NCI-H128 (cell line): ENCODE data around the gene OXSR1.

Experiments used
- DNase-seq: peaks from one replicate; lab custom pipeline; 2025; ENCODE audit not compliant: unreplicated experiment; lab: John Stamatoyannopoulos, UW

Gene OXSR1

GRCh38 chr3:38164952-38165721 lies at the start of gene OXSR1:
Gene OXSR1 (plus strand): TSS chr3:38165537. CDS start chr3:38165877, 340 bp downstream.
- peak; percentile 90 for DNase-seq

DNA sequence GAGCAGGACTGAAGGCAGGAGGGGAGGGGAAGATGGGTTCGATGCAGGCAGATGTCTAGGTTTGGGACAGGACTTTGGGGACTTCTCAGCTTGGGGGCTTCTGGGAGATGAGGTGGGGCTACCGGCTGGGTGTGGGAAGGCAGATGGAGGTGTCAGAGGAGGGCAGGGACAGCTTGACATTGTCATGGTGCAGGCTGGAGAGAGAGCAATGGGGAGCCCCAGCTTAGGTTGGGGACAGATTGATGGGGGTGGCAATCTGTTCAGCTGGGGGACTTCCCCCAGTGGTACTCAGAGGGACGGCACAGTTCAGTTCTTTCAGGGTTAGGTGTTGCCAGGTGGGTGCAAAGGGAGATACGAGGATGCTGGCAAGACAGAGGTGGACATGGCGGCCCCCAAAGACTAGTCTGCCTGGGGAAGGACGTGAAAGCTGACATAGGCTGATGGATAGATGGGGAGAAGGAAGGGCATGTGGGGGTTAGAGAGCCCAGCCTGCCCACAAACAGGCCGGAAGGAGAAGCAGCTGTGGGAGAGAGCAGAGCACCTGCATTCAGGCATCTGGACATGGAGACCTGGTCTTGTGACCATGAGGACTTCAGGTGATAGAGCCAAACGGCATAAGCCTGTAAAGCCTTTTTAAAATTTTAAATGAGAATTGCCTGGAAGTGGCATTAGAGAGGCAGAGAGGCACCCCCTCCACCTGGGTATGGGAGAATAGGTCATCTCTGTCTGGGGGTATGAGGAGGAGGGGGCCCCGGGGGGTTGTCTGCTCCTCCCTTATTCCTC lies 49.5 kb upstream of the OXSR1 start:
- no peak for DNase-seq

GRCh38 chr3:38116471-38117162 lies 48.7 kb upstream of the OXSR1 start:
- DNase-seq = no peak

- DNase-seq = no peak
Observed at GRCh38 chr3:38117163-38117716, 48.1 kb upstream of the OXSR1 start.

- DNase-seq = no peak
Observed at GRCh38 chr3:38117748-38118420, 47.5 kb upstream of the OXSR1 start.

GRCh38 chr3:38118421-38119247 lies 46.7 kb upstream of the OXSR1 start:
- DNase-seq = no peak

- no peak for DNase-seq
Observed at GRCh38 chr3:38119248-38119544, 46.1 kb upstream of the OXSR1 start.

DNA sequence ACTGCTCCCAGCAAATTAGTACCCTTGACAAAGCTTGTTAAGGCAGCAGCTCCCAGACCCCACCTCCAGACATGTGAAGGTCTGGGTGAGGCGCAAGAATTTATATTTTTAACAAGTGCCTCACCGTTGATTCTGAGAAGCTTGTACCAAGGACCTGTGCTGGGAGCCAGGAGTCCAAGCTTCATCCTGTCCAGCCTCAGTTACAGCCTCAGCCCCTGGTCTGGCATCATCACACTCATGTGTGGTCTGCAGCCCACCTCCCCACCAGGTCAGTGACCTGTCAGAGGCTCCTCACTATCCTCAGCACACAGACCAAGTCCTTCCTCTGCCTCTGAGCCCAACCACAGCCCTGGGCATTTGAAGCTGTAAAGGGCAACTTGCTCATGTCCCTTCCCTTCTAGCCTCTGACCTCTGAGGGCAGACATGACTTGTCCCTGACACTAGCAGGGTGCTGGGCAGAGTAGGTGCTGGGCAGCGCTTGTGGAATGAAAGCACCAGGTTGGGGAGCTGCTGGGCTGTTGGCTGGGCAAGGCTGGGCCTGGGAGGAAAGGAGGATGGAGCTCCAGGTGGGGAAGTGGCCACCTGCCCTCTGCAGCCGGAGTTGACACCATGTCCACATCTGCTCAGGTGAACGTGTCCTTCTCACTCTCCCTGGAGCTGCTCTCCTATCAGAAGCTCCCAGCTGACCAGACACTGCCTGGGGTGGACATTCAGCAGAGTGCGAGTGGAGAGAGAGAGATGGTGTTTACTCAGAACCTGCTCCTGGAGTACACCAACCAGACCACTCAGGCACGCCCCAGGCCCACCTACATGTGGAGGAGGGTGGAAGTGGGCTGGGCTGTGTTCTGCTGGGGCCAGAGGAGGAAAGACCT lies 45.3 kb upstream of the OXSR1 start:
- DNase-seq = no peak

DNA sequence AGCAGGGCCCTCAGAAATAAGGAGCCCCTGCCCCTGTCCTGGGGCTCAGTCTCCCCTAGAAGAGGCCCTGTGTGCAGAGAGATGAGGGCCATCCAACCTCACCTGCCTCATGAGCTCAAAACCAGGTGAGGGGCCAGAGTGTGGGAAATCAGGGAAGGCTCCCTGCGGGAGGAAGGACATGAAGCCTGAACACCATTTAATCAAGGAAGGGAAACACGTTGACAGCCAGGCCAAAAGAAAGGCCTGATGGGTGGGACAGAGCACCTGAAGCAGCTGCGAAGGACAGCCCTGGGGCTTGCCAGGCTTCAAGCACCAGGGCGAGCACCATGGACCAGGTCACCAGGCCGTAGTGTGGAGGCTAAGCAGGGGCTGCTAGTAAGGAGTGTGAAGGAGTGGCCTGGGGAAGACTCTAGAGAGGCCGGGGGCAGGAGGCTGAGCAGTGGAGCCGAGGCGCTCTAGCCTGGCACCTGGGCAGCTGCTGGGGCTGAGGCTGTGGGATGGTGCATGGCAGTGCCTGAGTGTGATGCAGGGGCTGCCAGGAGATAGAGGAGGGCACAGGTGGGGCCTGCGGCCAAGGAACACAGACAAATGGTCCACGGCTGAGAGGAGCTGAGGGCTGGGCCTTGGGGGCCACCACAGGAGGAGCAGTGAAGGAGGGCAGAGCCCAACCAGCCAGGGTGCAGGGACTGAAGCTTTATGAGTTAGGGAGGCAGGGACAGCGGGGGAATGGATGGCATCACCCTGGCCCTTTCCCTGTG lies 44.5 kb upstream of the OXSR1 start:
- no peak for DNase-seq

- DNase-seq = no peak
Observed at GRCh38 chr3:38121451-38121831, 43.9 kb upstream of the OXSR1 start.

DNA sequence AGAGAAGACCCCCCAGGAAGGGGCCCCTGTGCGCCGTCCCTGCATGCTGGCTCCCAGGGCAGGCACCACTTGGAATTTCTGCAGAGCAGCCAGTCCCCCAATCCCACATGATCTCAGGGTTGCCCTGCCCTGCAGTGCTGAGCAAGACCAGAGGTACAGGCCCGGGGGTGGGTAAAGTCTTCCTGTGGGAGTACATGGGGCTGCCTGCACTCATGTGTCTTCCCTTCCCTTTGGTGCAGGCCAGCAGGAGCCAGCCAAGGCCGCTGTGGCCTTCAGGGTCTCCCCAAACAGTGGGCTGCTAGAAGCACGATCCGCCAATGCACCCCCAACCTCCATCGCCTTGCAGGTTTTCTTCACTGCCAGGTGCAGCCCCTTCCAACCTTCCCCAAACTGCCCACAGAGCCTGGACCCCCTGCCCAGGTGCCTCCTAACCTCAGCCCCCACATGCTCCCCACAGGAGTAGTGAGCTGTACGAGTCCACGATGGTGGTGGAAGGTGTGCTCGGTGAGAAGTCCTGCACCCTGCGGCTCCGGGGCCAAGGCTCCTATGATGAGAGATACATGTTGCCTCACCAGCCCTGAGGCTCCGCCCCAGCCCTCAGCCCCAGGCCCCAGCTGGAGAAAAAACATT lies 43.4 kb upstream of the OXSR1 start:
- DNase-seq = no peak

DNA sequence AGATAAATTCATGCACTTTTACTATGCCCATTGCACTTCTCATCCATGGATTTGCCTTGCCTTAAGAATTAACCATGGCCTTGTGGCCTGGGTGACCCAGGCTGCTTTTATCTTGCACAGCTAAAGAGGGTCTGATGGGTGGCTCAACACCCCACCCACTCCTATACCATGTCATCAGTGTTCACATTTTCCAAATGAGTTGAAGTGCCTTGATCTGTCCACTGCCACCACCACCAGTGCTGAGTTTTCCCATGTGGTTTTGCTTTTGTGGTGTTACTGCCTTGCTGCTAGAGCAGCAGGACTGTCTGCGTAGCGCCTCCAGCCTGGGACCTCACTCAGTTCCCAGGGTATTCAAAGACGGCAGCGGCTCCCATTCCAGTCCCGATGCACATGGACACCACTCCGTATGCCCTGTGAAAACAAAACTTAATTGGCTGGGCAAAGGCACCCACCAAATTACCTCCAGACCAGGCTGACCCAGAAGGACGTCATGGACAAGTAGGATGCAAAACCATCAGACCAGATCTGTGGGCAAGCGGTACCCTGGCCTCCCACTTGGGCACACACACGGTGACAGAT lies 42.5 kb upstream of the OXSR1 start:
- no peak for DNase-seq

DNA sequence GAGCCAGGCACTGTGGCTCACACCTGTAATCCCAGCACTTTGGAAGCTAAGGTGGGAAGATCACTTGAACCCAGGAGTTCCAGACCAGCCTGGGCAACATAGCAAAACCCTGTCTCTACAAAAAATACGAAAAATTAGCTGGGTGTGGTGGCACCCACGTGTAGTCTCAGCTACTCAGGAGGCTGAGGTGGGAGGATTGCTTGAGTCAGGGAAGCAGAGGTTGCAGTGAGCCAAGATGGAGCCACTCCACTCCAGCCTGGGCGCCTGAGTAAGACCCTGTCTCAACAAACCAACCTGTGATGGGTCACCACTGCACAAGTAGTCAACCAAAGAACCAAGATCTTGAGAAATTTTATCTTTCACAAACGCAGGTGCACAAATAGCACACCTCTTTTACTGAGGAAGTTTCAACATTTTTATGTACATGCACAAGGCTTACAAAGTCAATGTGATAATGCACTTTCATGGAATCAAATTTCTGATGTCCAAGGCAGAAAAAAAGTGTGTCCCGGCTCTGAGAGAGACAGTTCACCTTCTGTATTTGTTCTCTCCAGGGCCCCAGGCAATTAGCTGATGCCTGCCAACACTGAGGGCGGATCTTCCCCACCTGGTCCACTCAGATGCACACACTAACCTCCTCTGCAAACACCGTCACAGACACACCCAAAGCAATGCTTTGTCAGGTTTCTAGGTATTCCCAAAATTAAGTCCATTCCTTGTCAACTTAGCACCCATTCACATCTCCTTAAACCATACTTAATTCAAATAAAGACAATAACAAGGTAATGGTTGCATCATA lies 40.8 kb upstream of the OXSR1 start:
- DNase-seq = no peak

- no peak for DNase-seq
Observed at GRCh38 chr3:38125305-38126120, 39.8 kb upstream of the OXSR1 start.

DNA sequence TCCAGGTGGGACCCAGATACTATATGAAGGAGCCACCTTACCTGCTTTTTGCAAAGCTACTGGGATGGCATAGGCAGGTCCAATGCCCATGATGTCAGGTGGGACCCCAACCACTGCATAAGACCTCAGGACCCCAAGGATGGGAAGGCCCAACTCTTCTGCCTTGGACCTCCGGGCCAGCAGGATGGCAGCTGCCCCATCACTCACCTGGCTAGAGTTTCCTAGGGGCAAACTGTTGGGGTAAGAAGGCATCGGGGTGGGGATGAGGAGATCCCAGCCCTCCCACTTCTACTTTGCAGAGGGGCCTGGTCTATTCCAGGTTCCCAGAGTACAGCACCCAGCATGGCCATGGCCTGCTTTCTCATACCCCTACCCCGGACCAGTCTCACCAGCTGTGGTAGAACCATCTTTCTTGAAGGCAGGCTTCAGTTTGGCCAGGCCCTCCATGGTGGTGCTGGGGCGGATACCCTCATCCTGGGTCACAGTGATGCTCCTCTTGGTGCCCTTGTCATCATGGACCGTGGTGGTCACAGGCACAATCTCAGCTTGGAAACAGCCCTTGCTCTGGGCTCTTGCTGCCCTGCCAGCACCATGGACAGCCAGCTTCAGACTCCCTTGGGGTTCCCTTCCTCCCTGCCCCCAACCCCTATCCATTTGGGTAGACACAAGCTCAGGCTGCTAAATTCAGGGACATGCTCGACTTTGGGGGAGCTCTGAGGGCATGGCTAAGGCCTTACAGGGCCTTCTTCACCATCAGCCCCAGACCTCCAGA lies 39.0 kb upstream of the OXSR1 start:
- DNase-seq = no peak
